ENCODE measurements around the gene HRH1.

HRH1 gene

GRCh38 chr3:11274566-11275142, 120.4 kb downstream of the HRH1 start:
- no peak overlapping the region for H3K27ac ChIP-seq (ENCODE audit: low read depth, low read length)
- H3K4me3 ChIP-seq (ENCODE audit: low read depth in 1 of 2, low read length in 2 of 2) = no peak overlapping the region
- no peaks in the 10 kb centered on the region for H3K27me3 ChIP-seq (ENCODE audit: control insufficient read depth in 1 of 2, insufficient read depth in 2 of 2, low read length in 2 of 2)
- H3K9ac ChIP-seq (ENCODE audit: low read length) = no peak overlapping the region
- no peaks in the 10 kb centered on the region for H3K36me3 ChIP-seq (ENCODE audit: insufficient read depth, low read length)
- H3K9me3 ChIP-seq (ENCODE audit: low read length) = no peaks in the 10 kb centered on the region
- H3K4me1 ChIP-seq (ENCODE audit: insufficient read depth, low read length) = peaks cover 17% of the 10 kb centered on the region

DNA sequence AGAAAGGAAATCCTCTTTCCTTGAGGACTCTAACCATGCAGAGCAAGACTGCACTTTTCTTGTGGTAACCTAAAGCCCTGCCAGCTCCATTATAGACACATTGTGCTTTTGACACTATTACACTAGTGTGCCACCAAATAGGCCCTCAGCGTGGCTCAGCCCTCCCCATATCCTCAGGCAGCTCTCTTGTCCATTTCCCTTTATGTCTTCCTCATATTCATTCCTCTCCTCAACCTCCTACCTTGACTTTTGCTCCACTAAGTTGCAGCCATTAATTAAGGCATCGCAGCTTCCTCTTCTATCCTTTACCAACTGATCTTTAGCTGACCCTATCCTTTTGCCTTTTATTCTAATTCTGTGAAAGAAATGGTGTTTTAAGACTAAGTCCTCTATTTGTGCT, 121.6 kb downstream of the HRH1 start:
- Histone ChIP-seq H3K36me3 (ENCODE audit: insufficient read depth, low read length) (peaks cover 3% of the 10 kb centered on the region), H3K4me1 (ENCODE audit: insufficient read depth, low read length) (peaks cover 17% of the 10 kb centered on the region), H3K9ac (ENCODE audit: low read length) (no peak overlapping the region), H3K27me3 (ENCODE audit: control insufficient read depth in 1 of 2, insufficient read depth in 2 of 2, low read length in 2 of 2) (no peaks in the 10 kb centered on the region), H3K27ac (ENCODE audit: low read depth, low read length) (no peak overlapping the region), H3K4me3 (ENCODE audit: low read depth in 1 of 2, low read length in 2 of 2) (no peak overlapping the region), H3K9me3 (ENCODE audit: low read length) (no peaks in the 10 kb centered on the region)

DNA sequence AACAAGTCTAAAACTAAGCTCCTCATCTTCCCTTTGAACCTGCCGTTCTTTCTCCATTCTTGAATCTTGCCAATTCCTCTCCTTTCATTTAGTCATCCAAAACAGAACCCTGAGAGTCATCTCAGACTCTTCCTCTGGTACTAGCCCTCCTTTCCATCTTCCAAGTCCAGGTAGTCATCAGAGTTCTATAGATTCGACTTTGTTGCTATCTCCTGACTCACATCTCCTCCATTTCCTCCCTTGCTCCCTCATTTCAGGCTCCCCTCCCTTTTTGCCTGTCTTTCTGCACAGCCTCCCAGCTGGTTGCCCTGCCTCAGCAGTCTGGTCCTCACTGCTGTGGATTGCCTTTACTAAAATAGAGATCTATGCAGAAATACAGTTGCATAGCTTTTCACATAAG, 122.6 kb downstream of the HRH1 start:
- Histone ChIP-seq H3K9me3 (ENCODE audit: low read length) (no peaks in the 10 kb centered on the region), H3K27ac (ENCODE audit: low read depth, low read length) (no peak overlapping the region), H3K4me1 (ENCODE audit: insufficient read depth, low read length) (peaks cover 17% of the 10 kb centered on the region), H3K27me3 (ENCODE audit: control insufficient read depth in 1 of 2, insufficient read depth in 2 of 2, low read length in 2 of 2) (no peaks in the 10 kb centered on the region), H3K9ac (ENCODE audit: low read length) (no peak overlapping the region), H3K4me3 (ENCODE audit: low read depth in 1 of 2, low read length in 2 of 2) (no peak overlapping the region), H3K36me3 (ENCODE audit: insufficient read depth, low read length) (peaks cover 4% of the 10 kb centered on the region)

DNA sequence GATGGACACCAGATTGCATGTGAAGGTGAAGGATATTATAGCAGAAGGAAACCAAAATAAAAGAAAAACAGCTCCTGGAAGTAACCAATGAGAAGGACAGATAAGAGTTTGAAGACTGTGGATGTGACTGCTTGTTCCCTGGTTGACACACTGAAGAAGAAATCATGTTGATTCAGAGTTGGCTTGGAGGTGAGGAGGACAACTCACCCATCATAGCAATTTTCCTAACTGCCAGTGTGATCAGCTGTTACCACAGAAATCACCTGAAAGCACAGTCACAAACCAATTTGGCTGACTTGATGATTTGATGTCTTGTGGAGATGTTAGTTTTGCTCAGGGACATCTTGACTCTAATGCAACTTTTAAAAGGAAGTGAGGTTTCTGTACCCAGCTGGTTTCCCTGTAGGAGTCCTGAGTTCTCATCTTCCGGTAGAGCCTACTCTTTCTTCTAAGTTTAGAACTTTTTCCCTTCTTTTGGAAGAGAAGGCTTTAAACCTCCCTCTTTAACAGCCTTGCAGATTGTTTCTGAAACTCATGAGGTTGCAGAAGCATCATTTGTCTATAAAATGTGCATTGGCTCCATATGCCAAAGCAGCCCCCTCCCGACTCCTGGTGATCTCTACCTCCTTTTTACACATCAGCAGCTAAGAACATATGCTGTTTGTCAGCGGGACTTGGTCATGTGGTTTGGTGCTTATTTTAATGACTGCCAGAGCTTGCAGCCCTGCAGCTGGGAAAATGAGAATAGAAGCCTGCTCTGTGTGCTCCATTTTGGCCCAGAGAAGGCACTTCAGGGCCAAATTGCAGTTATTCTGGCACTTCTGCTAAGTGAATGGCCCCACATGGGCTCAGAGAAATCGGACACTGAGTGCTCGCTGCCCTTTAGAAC, 128.2 kb downstream of the HRH1 start:
- Histone ChIP-seq H3K4me3 (ENCODE audit: low read depth in 1 of 2, low read length in 2 of 2) (peak overlapping the region in 1 of 2 donors; percentile 25), H3K27ac (ENCODE audit: low read depth, low read length) (peak overlapping the region; percentile 44), H3K27me3 (ENCODE audit: control insufficient read depth in 1 of 2, insufficient read depth in 2 of 2, low read length in 2 of 2) (no peaks in the 10 kb centered on the region), H3K36me3 (ENCODE audit: insufficient read depth, low read length) (peaks cover 8% of the 10 kb centered on the region), H3K9me3 (ENCODE audit: low read length) (no peaks in the 10 kb centered on the region), H3K9ac (ENCODE audit: low read length) (no peak overlapping the region), H3K4me1 (ENCODE audit: insufficient read depth, low read length) (peaks cover 24% of the 10 kb centered on the region)

- peaks cover 8% of the 10 kb centered on the region for H3K36me3 ChIP-seq (ENCODE audit: insufficient read depth, low read length)
- no peaks in the 10 kb centered on the region for H3K27me3 ChIP-seq (ENCODE audit: control insufficient read depth in 1 of 2, insufficient read depth in 2 of 2, low read length in 2 of 2)
- peak overlapping the region in 1 of 2 donors; percentile 25 for H3K4me3 ChIP-seq (ENCODE audit: low read depth in 1 of 2, low read length in 2 of 2)
- H3K9me3 ChIP-seq (ENCODE audit: low read length) = no peaks in the 10 kb centered on the region
- H3K9ac ChIP-seq (ENCODE audit: low read length) = no peak overlapping the region
- H3K27ac ChIP-seq (ENCODE audit: low read depth, low read length) = peak overlapping the region; percentile 44
- peaks cover 30% of the 10 kb centered on the region for H3K4me1 ChIP-seq (ENCODE audit: insufficient read depth, low read length)
These were observed 128.8 kb downstream of the HRH1 start for GRCh38 chr3:11283139-11283475.

- Histone ChIP-seq H3K9me3 (ENCODE audit: low read length) (no peaks in the 10 kb centered on the region), H3K4me1 (ENCODE audit: insufficient read depth, low read length) (peaks cover 39% of the 10 kb centered on the region), H3K9ac (ENCODE audit: low read length) (no peak overlapping the region), H3K4me3 (ENCODE audit: low read depth in 1 of 2, low read length in 2 of 2) (no peak overlapping the region), H3K36me3 (ENCODE audit: insufficient read depth, low read length) (peaks cover 8% of the 10 kb centered on the region), H3K27ac (ENCODE audit: low read depth, low read length) (no peak overlapping the region), H3K27me3 (ENCODE audit: control insufficient read depth in 1 of 2, insufficient read depth in 2 of 2, low read length in 2 of 2) (no peaks in the 10 kb centered on the region)
These were observed 129.7 kb downstream of the HRH1 start for GRCh38 chr3:11284011-11284410.

GRCh38 chr3:11285471-11285870, 131.2 kb downstream of the HRH1 start:
- H3K27ac ChIP-seq (ENCODE audit: low read depth, low read length) = no peak overlapping the region
- H3K9ac ChIP-seq (ENCODE audit: low read length) = no peak overlapping the region
- no peaks in the 10 kb centered on the region for H3K9me3 ChIP-seq (ENCODE audit: low read length)
- peaks cover 48% of the 10 kb centered on the region for H3K4me1 ChIP-seq (ENCODE audit: insufficient read depth, low read length)
- no peaks in the 10 kb centered on the region for H3K27me3 ChIP-seq (ENCODE audit: control insufficient read depth in 1 of 2, insufficient read depth in 2 of 2, low read length in 2 of 2)
- peaks cover 8% of the 10 kb centered on the region for H3K36me3 ChIP-seq (ENCODE audit: insufficient read depth, low read length)
- no peak overlapping the region for H3K4me3 ChIP-seq (ENCODE audit: low read depth in 1 of 2, low read length in 2 of 2)

GRCh38 chr3:11287404-11287803, 133.1 kb downstream of the HRH1 start:
- peak overlapping the region; percentile 70 for H3K27ac ChIP-seq (ENCODE audit: low read depth, low read length)
- H3K36me3 ChIP-seq (ENCODE audit: insufficient read depth, low read length) = peaks cover under 1% of the 10 kb centered on the region
- peaks cover 43% of the 10 kb centered on the region for H3K4me1 ChIP-seq (ENCODE audit: insufficient read depth, low read length)
- no peak overlapping the region for H3K4me3 ChIP-seq (ENCODE audit: low read depth in 1 of 2, low read length in 2 of 2)
- peak overlapping the region; percentile 16 for H3K9ac ChIP-seq (ENCODE audit: low read length)
- H3K27me3 ChIP-seq (ENCODE audit: control insufficient read depth in 1 of 2, insufficient read depth in 2 of 2, low read length in 2 of 2) = no peaks in the 10 kb centered on the region
- no peaks in the 10 kb centered on the region for H3K9me3 ChIP-seq (ENCODE audit: low read length)

- H3K9me3 ChIP-seq (ENCODE audit: low read length) = no peaks in the 10 kb centered on the region
- H3K27me3 ChIP-seq (ENCODE audit: control insufficient read depth in 1 of 2, insufficient read depth in 2 of 2, low read length in 2 of 2) = no peaks in the 10 kb centered on the region
These were observed 133.8 kb downstream of the HRH1 start for GRCh38 chr3:11288021-11288491.

DNA sequence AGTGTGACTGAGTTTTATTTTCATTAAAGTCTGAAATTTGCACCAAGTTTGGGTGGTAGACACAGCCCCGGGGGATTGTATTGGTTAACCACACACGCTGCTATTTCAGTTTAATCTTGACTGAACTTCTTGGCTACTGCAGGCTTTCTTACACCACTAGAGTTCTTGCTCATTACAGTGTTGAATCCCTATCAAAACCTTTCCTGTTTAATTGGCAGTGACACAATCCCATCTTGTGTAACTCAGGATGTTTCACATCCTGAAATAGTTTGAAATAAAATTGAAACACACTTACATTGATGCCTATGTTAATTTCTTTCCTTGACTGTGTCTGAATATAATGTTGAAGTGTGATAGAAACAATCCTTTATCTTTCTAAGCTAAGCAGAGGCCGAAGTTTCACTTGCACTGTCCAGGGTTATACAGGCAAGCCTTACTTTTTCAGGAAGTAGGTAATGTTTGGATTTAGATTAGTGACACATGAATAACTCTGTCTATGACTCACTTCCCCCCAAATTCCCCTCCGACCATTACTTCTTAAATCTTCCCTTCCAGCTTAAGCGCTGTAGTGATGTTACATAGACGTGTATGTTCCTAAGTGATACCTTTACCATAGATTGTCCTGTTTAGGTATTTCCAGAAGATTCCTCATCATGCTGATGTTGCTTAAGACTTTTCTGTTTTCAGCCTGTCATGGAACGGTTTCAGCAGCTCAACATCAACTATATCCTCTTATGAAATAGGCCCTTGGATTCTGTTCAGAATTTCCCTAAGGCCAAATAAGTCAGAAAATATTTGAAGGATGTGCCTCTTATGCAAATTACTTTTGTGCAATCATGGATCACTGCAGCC, 134.7 kb downstream of the HRH1 start:
- H3K9me3 ChIP-seq (ENCODE audit: low read length) = no peaks in the 10 kb centered on the region
- no peak overlapping the region for H3K9ac ChIP-seq (ENCODE audit: low read length)
- H3K27ac ChIP-seq (ENCODE audit: low read depth, low read length) = peak overlapping the region; percentile 70
- no peaks in the 10 kb centered on the region for H3K27me3 ChIP-seq (ENCODE audit: control insufficient read depth in 1 of 2, insufficient read depth in 2 of 2, low read length in 2 of 2)
- no peaks in the 10 kb centered on the region for H3K36me3 ChIP-seq (ENCODE audit: insufficient read depth, low read length)
- H3K4me1 ChIP-seq (ENCODE audit: insufficient read depth, low read length) = peaks cover 32% of the 10 kb centered on the region
- H3K4me3 ChIP-seq (ENCODE audit: low read depth in 1 of 2, low read length in 2 of 2) = no peak overlapping the region

More at GRCh38 chr3:11288021-11288491, 133.8 kb downstream of the HRH1 start:
- Histone ChIP-seq H3K4me1 (ENCODE audit: insufficient read depth, low read length) (peaks cover 37% of the 10 kb centered on the region), H3K9ac (ENCODE audit: low read length) (no peak overlapping the region), H3K36me3 (ENCODE audit: insufficient read depth, low read length) (no peaks in the 10 kb centered on the region), H3K27ac (ENCODE audit: low read depth, low read length) (peak overlapping the region; percentile 70), H3K4me3 (ENCODE audit: low read depth in 1 of 2, low read length in 2 of 2) (no peak overlapping the region)

- Histone ChIP-seq H3K4me3 (ENCODE audit: low read depth in 1 of 2, low read length in 2 of 2) (no peak overlapping the region), H3K27me3 (ENCODE audit: control insufficient read depth in 1 of 2, insufficient read depth in 2 of 2, low read length in 2 of 2) (no peaks in the 10 kb centered on the region), H3K4me1 (ENCODE audit: insufficient read depth, low read length) (peaks cover 32% of the 10 kb centered on the region), H3K9ac (ENCODE audit: low read length) (no peak overlapping the region), H3K36me3 (ENCODE audit: insufficient read depth, low read length) (no peaks in the 10 kb centered on the region), H3K9me3 (ENCODE audit: low read length) (no peaks in the 10 kb centered on the region), H3K27ac (ENCODE audit: low read depth, low read length) (no peak overlapping the region)
These were observed 135.6 kb downstream of the HRH1 start for GRCh38 chr3:11289864-11290263.

All from muscle layer of colon (tissue), 2 donors.